Stimulated activated CD4-positive, alpha-beta T cell treated with anti-CD3 and anti-CD28 coated beads, Interleukin-1b, Interleukin-23, amount 100 ng/mL, for 4 hours (primary cell): ENCODE measurements around the gene ABCB10.
A peak's percentile ranks its signal among the peaks of the same experiment; 100 is the strongest.
"Not testable (repeated sequence)": the region's sequence is repeated elsewhere in the genome, so short reads cannot be mapped to it uniquely, and the experiment has no call there.

Experiments
- DNase-seq, 2 donors: peaks; one replicate each; pipeline ENCODE4 v3.0.0-alpha.2; 2020; ENCODE audit warnings: low read depth in 2 of 2

The ABCB10 gene

GRCh38 chr1:229558460-229559335 is at the start of gene ABCB10:
ABCB10 (minus strand) TSS chr1:229558707; CDS start chr1:229558652, 55 bp downstream.
- peak; percentile 69 to 86 for DNase-seq

- DNase-seq = no peak
Measured at GRCh38 chr1:229607370-229607769, 48.9 kb upstream of the ABCB10 start.

- no peak for DNase-seq
Measured at GRCh38 chr1:229603371-229604005, 45.0 kb upstream of the ABCB10 start.

GRCh38 chr1:229600229-229600628 is 41.7 kb upstream of the ABCB10 start:
- DNase-seq = no peak

DNA sequence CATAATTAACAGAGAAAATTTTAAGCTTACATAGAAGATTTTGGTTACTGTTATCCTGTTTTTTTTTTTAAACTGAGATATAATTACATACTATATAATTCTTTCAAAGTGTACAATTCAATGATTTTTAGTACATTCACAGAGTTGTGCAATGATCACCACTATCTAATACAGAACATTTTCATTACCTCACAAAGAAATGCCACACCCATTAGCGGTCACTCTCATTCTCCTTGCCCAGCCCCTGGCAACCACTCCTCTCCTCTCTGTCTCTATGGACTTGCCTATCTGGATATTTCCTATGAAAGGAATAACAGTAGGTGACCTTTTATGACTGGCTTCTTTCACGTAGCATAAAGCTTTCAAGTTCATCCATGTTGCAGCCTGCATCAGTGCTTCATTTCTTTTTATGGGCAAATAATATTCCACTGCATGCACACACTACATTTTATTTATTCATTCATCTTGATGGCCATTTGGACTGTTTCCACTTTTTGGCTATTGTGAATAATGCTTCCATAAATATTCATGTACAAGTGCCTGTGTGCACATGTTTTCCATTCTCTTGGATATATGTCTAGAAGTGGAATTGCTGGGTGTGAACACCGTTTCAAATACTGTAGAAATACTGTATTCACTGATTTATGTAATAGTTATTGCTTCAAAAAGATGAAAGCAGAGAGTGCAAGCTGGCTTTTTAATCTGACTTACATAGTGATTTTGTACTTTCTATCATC is 40.9 kb upstream of the ABCB10 start:
- no peak for DNase-seq

DNA sequence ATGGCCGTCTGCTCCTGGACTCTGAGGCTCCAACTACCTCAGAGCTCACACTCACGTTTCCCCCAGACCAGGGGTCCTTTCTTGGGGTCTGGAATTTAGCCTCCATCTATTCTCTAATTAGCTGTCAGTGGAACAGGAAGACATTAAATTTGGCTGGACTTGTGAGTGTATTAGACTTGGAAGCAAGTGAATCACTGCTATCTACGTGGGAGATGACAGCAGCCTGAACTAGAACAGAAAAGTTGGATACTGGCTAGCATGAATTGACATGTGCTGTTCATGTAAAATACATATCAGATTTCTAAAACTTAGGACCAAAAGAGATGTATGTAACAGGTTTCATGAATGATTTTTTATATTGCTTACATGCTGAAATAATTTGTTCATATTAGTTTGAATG is 39.4 kb upstream of the ABCB10 start:
- DNase-seq = no peak

DNA sequence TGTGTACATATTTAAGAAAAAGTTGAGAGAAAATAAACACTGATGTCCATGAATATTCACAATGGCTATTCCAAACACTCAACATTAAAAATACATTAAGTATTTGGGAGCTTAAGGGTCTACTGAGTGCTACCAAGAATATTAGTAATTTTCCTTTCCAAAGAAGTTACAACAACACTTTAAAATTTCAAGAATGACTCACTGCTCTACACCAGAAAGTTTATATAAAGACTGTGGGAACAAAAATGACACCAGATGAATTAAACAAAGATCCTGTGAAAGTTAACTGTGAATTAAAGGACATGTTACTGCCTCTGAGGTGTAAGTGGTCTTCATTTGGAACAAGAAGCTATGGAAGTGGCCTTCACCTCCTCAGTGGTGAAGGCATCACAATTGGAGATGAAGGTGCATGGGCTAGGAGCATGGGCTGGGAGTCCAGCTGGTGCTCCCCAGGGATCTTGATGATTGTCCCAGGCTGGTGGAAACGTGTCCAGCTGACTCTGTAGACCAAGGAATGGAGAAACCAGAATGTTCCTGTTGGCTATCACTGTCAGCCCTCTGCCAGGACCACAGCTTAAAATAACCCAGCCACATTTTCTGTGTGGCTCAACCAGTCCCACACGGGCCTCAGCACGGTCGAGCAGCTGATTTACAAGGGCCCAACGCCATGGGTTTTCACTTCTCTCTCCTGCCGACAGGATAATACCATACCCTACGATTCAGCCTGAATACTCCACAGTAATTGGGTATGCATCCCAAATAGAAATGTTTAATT is 38.6 kb upstream of the ABCB10 start:
- DNase-seq = no peak

DNA sequence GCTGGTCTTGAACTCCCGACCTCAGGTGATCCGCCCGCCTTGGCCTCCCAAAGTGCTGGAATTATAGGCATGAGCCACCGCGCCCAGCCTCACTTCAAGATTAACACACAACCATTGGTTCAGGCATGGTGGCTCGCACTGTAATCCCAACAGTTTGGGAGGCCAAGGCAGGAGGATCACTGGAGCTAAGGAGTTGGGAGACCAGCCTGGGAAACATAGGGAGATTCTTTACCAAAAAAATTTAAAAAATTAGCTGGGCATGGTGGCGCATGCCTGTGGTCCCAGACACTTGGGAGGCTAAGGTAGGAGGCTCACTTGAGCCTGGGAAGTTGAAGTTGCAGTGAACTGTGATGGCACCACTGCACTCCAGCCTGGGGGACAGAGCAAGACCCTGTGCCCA is 37.4 kb upstream of the ABCB10 start:
- DNase-seq = not testable (repeated sequence)

- no peak for DNase-seq
Measured at GRCh38 chr1:229594227-229595008, 35.9 kb upstream of the ABCB10 start.

- DNase-seq = no peak
Measured at GRCh38 chr1:229593800-229594199, 35.3 kb upstream of the ABCB10 start.

DNA sequence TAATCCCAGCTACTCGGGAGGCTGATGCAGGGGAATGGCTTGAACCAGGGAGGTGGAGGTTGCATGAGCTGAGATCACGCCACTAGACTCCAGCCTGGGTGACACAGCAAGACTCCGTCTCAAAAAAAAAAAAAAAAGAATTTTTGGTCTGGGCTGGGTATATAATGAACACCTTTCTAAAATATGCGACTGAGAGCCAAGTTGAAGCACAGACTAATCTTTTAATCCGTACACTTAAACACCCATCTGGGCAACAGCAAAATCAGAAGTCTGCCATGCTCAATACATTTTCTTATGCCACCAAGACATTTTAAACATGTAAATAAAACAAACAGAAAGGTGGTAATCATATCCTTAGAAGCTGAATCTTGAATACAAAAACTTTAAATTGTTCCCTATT is 31.6 kb upstream of the ABCB10 start:
- no peak for DNase-seq

DNA sequence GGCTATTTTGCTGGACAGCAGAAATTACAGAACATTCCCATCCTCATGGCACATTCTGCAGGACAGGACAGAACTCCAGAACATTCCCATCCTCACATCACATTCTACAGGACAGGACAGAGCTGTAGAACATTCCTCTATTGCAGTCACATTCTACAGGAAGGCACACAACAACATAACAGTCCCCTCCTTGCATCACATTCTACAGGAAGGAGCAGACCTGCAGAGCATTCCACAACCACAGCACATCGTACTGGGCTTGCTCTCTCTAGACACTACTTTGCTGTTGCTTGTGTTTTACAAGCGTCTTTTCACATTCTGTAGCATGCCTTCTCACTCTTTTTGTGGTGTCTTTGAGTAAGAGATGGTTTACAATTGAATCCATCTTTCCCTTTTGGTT is 26.8 kb upstream of the ABCB10 start:
- no peak for DNase-seq

DNA sequence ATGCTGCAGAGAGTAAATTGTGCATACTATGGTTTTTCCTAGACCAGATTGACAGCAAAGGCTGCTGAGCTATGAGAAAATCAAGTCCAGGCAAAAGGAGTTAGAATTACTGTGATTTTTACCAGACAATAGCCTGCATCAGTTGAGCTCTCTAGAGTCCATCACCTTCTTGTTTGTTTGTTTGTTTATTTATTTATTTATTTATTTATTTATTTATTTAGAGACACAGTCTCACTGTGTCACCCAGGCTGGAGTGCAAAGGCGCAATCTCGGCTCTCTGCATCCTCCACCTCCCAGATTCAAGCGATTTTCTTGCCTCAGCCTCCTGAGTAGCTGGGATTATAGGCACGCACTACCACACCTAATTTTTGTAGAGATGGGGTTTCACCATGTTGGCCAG is 24.2 kb upstream of the ABCB10 start:
- DNase-seq = no peak

DNA sequence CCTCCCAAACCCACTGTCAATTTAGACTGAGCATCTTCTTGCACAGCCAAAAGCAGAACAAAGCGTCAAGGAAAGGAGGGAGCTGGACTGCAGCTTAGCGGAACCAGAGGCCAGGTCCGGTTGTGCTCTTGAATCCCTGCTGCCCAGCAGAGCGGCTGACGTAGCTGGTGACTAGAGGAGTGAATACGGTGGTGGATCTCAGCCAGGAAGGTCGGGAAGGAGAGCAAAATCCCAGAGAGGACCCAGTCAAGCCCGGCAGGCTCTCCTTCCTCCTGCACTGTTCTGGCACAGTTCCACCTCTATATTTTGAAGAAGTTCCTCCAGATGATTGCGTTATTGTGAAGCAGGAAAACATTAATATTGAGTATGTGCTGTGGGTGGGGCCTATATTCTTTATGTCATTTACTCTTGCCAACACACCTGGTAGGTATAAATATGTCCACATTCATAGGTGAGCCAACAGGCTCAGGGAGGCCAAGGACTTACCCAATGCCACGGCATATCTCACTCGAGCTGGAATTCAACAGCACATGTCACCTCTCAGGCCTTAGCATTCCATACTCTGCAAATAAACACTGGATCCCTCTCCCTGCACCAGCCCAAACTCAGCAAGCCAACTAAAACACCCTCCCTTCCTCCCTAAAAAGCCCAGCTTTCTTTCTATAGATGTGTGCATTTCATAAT is 23.6 kb upstream of the ABCB10 start:
- DNase-seq = no peak

DNA sequence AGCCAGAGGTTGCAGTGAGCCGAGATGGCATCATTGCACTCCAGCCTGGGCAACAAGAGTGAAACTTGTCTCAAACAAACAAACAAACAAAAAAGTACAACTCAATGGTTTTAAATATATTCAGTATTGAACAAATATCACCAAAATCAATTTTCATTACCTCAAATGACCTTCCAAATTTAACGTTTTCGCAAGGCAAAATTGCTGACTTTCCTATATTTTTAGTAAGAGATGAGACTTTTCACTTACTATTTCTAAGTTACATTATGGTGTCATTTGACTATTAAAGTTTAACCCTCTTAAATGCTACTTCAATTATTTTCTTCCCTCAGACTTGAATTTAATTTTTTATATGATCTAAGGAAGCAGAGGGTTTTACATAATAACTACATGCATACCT is 23.0 kb upstream of the ABCB10 start:
- DNase-seq = no peak

DNA sequence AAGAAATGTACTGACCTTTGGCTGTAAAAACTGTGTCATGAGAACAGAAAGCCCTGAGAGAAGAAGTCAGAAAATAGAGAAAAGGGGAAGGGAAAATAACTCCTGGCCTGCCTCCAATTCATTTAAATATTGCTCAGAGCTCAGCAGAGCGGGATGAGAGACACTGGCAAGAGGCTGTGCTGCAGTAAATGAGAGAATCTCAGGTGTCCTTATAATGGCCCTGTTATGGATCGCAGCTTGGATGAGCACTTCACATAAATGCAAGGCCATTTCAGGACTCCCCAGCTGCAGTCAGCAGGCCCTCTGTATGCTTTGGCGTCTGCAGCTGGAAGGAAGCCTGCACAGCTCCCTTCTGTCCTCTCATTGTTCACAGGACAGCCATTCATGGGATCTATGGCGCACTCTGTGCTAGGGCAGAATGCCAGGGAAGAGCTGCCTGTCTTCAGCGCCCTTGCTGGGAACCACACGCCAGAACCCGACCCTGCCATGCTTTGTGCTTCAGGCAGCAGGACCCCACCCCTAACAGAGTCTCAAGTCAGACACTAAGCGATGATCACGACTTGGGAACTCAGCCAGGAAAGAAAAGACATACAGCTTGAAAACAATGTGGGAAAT is 20.7 kb upstream of the ABCB10 start:
- DNase-seq = no peak

DNA sequence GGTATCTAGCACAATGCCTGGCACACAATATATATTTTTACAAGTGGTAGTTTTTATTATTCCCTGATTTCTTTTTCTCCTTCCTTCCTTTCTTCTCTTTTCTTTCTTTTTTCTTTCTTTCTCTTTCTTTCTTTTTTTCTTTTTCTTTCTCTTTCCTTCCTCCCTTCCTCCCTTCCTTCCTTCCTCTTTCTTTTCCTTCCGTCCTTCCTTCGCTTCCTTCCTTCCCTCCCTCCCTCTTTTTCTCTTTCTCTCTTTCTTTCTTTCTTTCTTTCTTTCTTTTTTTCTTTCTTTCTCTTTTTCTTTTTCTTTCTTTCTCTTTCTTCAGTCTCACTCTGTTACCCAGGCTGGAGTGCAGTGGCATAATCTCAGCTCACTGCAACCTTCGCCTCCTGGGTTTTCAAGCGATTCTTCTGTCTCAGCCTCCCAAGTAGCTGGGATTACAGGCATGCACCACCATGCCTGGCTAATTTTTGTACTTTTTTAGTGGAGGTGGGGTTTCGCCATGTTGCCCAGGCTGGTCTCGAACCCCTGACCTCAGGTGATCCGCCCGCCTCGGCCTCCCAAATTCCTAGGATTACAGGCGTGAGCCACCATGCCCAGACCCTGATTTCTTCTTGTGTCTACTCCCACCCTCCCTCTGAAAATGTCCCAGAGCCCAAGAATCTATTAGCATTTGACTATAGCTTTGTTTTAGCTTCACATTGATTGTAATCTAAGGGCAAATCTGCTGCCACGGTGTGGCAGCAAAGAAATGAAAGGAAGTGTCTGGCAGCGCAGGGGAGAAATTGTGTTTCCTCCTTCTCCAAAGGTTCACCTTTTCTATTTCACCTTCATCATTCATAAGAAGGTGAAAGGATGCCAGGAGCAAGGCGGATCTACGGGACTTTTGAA is 19.9 kb upstream of the ABCB10 start:
- DNase-seq = no peak

DNA sequence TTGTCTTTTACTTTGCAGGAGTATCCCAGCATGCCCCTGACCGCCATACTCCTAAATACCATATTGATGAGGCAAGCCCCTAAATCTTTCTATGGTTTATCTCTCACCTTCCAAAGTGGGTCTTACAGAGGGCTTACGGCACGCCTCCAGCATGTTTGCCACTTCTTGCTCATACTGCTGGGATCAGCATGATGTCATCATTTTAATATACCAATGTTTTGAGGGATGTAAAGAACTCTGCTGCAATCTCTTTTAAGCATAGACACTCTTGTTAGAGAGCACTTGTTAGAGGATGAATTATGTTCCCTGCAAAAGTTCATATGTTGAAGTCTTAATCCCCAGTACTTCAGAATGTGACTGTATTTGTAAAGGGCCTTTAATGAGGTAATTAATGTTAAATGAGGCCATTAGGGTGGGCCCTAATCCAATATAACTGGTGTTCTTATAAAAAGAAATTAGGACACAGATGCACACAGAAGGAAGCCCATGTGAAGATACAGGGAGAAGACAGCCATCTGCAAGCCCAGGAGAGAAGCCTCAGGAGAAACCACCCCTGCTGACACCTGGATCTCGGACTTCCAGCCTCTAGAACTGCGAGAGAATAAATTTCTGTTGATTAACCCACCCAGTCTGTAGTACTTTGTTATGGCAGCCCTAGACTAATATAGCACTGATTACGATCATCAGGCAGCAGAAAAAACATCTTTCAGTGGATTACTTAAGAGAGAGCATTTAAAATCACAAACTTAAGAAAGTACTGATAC is 16.4 kb upstream of the ABCB10 start:
- DNase-seq = no peak
